Measurements from ENCODE around the gene DCLK2.

DNA sequence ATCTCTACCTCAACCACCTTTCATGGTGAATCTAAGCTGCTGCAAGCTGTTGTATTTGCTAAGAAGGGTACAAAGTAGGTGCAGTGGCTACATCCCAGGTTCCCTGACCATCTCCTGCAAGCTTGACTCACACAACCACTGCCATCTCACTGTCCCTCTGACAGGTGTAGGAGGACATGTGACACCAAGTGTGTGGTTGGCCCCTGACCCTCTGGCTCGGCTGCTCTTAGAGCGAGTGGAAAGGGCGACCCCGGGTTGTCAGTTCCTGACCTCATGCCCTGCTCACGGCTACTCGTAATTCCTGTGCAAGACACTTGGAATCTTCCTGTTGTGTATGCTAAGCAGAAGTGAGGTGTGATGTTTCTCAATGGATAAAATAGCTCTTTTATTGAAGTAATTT lies 184.4 kb downstream of the DCLK2 start:
- TF ChIP-seq, protein P1, sequence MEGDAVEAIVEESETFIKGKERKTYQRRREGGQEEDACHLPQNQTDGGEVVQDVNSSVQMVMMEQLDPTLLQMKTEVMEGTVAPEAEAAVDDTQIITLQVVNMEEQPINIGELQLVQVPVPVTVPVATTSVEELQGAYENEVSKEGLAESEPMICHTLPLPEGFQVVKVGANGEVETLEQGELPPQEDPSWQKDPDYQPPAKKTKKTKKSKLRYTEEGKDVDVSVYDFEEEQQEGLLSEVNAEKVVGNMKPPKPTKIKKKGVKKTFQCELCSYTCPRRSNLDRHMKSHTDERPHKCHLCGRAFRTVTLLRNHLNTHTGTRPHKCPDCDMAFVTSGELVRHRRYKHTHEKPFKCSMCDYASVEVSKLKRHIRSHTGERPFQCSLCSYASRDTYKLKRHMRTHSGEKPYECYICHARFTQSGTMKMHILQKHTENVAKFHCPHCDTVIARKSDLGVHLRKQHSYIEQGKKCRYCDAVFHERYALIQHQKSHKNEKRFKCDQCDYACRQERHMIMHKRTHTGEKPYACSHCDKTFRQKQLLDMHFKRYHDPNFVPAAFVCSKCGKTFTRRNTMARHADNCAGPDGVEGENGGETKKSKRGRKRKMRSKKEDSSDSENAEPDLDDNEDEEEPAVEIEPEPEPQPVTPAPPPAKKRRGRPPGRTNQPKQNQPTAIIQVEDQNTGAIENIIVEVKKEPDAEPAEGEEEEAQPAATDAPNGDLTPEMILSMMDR (IDR thresholded peaks at IDR 0.05): no peak
- no peak for TF ChIP-seq POLR2A (IDR thresholded peaks at IDR 0.05)

All from right lobe of liver (tissue), 4 donors.